Measurements from ENCODE around the gene PTPRN2.

PTPRN2 gene

DNA sequence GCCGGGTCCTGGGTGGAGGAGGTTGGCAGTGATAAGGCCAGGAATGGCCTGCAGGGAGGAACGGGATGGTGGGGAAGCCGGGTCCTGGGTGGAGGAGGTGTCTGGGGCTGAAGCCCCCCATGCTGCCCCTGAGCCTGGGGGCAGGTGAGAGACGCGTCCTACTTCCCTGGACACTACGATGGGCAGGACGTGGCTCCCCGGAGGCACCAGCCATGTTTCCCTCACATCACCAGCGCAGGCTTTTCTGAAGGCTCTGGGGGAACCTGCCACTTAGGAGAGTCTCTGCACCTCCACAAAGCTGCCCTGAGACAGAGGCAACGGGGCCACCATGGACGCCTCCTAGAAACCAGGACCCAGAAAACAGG is 926.0 kb downstream of the PTPRN2 start:
- DNase-seq (ENCODE audit: low read depth) = no peak

- DNase-seq (ENCODE audit: low read depth) = no peak
Observed at GRCh38 chr7:157660971-157661610, 926.5 kb downstream of the PTPRN2 start.

GRCh38 chr7:157658851-157659412 is 928.7 kb downstream of the PTPRN2 start:
- DNase-seq (ENCODE audit: low read depth) = no peak

DNA sequence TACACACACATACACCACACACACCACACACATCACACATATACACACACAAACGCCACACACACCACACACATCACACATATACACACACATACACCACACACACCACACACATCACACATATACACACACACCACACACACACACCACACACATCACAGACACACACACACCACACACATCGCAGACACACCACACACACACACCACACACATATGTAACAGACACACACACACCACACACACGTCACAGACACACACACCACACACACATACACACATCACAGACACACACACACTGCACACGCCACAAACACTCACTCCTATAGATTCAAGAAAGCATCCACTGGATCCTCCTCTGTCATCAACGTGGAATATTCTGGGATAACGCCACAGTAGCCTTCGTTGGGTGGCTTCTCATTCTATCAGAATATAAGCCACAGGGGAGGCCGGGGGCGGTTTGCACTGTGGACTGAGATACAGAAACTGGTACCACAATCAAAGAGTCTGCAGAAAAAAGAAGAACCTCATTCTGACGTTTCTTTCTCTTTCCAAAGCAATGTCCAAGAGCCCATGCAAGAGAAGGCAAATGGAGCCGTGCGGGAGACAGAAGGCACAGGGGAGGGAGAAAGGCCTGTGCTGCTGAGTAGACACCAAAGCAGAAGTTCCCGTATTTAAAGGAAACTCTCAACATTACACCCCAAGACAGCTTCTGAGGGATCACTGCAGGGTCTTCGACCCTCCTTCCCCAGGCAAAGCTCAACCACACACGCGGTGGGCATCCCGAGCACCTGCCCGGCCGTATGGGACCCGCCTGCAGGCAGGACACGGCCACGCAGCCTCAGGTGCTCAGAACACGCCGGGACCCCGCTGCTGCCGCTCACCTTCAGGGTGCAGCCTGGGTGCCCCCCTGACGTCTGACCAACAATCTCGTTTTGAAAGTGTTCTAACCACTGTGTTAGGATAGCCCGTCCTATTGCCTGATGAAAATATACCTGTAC is 929.6 kb downstream of the PTPRN2 start:
- DNase-seq (ENCODE audit: low read depth) = no peak

DNA sequence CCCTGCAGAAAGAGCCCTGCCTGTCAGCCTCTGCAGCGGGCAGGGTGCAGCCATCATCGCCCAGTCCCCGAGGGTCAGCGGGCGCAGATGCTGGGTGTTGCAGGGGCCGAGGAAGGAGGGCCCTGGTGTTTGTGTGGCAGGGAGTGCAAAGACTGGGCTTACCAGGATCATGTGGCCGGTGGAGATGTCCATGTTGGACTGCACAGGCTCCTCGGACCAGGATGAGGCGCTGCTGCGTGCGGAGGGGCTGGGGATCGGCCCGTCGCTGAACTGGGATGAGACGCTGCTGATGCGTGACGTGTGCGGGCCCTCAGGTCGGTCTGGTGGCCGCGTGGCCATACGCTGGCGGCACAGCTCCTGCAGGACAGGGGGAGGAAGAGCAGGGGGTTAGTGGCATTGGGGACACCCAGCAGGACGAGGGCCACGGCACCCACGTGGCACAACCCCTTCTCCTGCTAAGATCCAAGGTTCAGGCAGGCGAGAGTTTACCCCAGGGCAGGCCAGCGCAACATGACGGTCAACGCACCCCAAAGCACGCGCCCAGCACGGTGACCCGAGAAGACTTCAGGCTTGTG is 931.3 kb downstream of the PTPRN2 start:
- DNase-seq (ENCODE audit: low read depth) = no peak

GRCh38 chr7:157654350-157654749 is 933.3 kb downstream of the PTPRN2 start:
- DNase-seq (ENCODE audit: low read depth) = no peak

- DNase-seq (ENCODE audit: low read depth) = no peak
Observed at GRCh38 chr7:157653827-157654207, 933.8 kb downstream of the PTPRN2 start.

DNA sequence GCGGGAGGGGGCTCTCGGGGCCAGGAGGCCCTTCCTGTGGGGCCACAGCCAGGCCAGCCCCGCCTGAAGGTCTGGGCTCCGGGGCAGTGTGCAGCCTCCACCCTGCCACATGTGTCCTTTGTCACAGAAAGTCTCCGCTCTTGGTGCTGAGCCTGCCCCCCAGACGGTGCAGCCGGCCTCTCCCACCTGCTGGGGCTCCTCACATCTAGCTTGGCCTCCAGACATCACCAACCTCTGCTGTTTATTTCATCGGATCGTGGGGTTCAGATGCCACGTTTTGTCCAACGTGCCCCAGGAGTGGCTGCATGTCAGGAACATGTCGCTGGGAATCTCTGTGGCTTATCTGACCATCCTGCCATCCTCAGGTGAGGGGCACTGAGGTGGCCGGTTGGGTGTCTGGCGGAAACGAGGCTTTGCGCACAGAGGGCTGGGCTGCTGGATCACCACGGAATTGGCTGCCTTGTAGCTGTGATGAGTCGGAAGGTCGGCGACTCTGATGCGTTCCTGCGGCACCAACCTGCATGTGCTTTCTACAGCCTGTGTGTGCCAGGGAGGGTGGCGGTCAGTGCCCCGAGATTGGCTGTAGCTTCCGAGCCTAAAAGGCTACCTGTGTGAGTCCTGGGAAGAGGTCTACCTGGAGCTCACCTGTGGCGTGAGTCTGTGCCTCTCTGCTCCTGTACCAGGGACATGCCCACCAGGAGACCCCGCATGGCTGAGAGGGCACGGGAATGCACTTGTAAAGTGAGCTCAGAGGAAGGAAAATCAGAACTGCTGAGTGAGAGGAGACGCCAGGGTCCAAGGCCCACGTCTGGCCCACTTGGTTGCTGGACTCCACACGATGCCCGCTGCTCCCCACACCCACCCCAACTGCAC is 934.4 kb downstream of the PTPRN2 start:
- DNase-seq (ENCODE audit: low read depth) = no peak

DNA sequence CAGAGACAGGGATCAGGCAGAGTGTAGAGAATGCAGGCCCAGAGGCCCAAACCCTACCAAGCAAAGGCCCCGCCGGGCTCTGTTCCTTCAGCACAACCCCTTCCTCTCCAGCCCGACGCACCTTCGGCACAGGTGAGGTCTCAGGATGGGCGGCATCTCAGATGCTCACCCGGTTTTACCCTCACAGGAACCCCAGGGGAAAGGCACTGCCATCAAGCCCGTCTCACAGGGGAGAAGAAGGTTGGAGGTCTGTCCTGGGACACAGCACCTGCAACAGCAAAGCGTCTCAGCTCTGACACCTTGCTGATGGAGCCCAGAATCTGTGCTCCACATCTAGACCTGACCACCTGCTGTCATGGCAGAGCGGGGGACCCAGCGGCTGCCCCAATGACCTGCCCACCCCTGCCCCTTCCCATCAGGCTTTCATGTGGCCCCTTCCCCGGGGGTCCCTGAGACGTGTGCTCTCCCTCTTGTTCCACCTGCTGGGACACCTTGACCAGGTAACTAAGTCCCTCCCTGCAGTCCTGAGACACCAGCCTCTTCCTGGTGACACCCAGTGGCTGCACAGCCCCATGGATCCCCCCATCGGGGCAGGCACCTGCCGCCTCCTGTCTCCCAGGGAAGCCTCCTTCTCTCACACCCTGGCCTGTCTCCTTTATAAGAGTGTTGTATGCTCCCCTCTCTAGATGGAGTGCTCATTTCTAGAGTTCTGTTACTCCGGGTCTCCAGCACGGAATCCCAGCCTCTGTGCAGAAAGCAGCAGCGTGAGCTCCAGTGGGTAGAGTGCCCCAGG is 935.3 kb downstream of the PTPRN2 start:
- DNase-seq (ENCODE audit: low read depth) = no peak

- DNase-seq (ENCODE audit: low read depth) = no peak
Observed at GRCh38 chr7:157651366-157652160, 936.1 kb downstream of the PTPRN2 start.

DNA sequence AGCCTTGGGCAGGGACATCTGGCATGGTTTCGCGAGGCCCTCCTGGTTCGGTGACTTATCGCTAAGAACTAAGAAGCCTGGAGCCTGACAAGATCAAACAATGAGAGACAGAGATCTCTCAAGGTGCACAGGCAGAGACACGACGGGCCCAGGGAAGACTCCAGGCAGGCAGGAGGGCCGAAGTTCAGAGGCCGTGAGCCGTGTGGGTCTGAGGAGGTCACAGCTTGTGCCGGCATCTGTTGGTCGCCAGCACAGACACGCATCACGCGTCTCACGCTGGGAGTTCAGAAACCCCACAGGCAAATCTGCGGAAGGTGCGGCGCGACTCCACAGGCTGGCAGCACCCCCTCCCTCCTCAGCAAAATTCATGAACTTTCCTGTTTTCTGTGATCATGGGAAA is 936.8 kb downstream of the PTPRN2 start:
- DNase-seq (ENCODE audit: low read depth) = no peak

GRCh38 chr7:157650131-157650631 is 937.4 kb downstream of the PTPRN2 start:
- DNase-seq (ENCODE audit: low read depth) = no peak

DNA sequence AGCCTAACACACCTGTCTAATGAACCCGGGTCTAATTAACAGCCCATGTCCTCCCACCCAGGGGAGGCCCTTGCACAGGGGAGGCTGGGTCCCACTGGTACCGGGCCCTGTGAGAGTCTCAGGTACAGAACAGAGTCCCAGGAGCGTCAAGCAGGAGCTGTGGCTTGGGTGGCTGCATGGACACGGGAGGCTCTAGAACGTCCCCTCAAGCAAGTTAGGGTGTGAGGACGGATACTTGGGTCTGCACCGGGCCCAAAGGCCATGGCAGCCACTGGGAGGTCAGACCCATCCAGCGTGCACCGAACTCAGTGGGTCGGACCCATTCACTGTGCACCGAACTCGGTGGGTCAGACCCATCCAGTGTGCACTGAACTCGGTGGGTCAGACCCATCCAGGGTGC is 941.1 kb downstream of the PTPRN2 start:
- no peak for DNase-seq (ENCODE audit: low read depth)

GRCh38 chr7:157645539-157645938 is 942.1 kb downstream of the PTPRN2 start:
- DNase-seq (ENCODE audit: low read depth) = no peak

DNA sequence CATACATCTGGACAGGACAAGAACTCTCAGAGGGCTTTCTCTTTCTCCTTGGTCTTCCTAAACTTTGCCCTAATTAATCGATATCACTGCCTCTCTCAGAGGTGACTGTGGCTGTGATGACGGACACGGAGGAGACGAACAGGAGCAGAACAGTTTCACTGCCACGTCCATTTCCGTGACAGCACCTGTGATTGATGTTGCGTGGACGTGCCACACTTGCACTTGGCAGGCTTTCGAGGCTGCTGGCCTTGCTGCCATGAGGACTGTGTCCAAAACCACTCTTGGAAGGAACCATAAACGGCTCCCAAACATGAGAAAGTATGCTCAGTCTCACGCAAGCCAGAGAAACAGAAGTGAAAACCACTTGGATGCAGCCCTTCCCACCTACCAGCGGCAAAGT is 942.7 kb downstream of the PTPRN2 start:
- no peak for DNase-seq (ENCODE audit: low read depth)

GRCh38 chr7:157643525-157643970 is 944.1 kb downstream of the PTPRN2 start:
- DNase-seq (ENCODE audit: low read depth) = no peak

GRCh38 chr7:157641866-157642265 is 945.8 kb downstream of the PTPRN2 start:
- no peak for DNase-seq (ENCODE audit: low read depth)

GRCh38 chr7:157640144-157640543 is 947.5 kb downstream of the PTPRN2 start:
- no peak for DNase-seq (ENCODE audit: low read depth)

DNA sequence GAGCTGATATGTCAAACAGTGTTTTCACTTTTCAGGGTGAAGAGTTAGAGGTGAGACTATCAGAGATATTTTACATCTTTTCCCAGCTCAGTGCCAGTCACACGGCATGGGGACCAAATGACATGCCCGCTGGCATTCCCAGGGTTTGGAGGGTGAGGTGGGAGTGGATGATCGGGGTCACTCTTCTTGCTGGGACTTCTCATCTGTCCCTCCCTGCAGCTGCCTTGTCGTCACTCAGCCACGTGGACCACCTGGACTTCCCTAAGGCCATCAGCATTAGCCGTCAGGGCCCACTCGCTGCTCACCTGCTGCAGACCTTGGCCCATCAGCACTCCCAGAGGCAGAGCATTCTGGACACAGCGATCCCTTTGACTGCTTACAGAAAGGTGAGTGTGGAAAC is 949.1 kb downstream of the PTPRN2 start:
- no peak for DNase-seq (ENCODE audit: low read depth)
